GM21717 (cell line): ENCODE data around the gene DDI2.
A peak's percentile ranks its signal among the peaks of the same experiment; 100 is the strongest.

ENCODE experiments used
- ATAC-seq: cut with Tn5 transposase; IDR thresholded peaks from one replicate; pipeline ENCODE4 v1.9.1; 2021; ENCODE audit warnings: mild to moderate bottlenecking, moderate library complexity; ENCODE audit not compliant: unreplicated experiment

The DDI2 gene

GRCh38 chr1:15605398-15606383 is 11.6 kb upstream of the DDI2 start:
- no peak for ATAC-seq

- no peak for ATAC-seq
These were observed 7.6 kb upstream of the DDI2 start for GRCh38 chr1:15609631-15610030.

GRCh38 chr1:15610167-15610566 is 7.1 kb upstream of the DDI2 start:
- no peak for ATAC-seq

- peak; percentile 22 for ATAC-seq
These were observed 685 bp upstream of the DDI2 start for GRCh38 chr1:15616373-15617172.

- no peak for ATAC-seq
These were observed 908 bp downstream of the DDI2 start for GRCh38 chr1:15618077-15618654.

- no peak for ATAC-seq
These were observed 1.6 kb downstream of the DDI2 start for GRCh38 chr1:15618655-15619525.

GRCh38 chr1:15620155-15620545 is 2.9 kb downstream of the DDI2 start:
- ATAC-seq, result no peak

- no peak for ATAC-seq
These were observed 3.8 kb downstream of the DDI2 start for GRCh38 chr1:15620902-15621682.

- no peak for ATAC-seq
These were observed 4.7 kb downstream of the DDI2 start for GRCh38 chr1:15621975-15622374.

- ATAC-seq, result no peak
These were observed 5.6 kb downstream of the DDI2 start for GRCh38 chr1:15622712-15623373.

GRCh38 chr1:15623435-15623834 is 6.2 kb downstream of the DDI2 start:
- ATAC-seq, result no peak

- ATAC-seq, result no peak
These were observed 7.0 kb downstream of the DDI2 start for GRCh38 chr1:15624133-15624714.

GRCh38 chr1:15625056-15625917 is 8.0 kb downstream of the DDI2 start:
- ATAC-seq, result no peak

- ATAC-seq, result no peak
These were observed 9.2 kb downstream of the DDI2 start for GRCh38 chr1:15626269-15626950.

- peak; percentile 77 for ATAC-seq
These were observed 10.2 kb downstream of the DDI2 start for GRCh38 chr1:15627343-15627988.

- peak; percentile 21 for ATAC-seq
These were observed 10.7 kb downstream of the DDI2 start for GRCh38 chr1:15628003-15628402.
